Endothelial cell of umbilical vein (primary cell): ENCODE data around the gene DYDC2. TPM values are rescaled to one million over a fixed set of nuclear protein-coding genes. Genes with fewer than 3 reads are reported as not detected.

Experiments used
- BruUV-seq: library from RNA; stranded (reverse); fragments of 400-500 nt; replicated peaks from 2 replicates; lab custom pipeline; 2021; lab: Mats Ljungman, UMichigan
- CTCF ChIA-PET: fragments of 300-600, 350-600 bp; sonication (Branson Sonifier 250); formaldehyde crosslinking; loops from one replicate; lab custom pipeline; 2021; ENCODE audit warnings: antibody characterized with exemption, inconsistent platforms; lab: Charles Lee
- POLR2A ChIA-PET: fragments of 300-600, 350-600 bp; sonication (Branson Sonifier 250); formaldehyde crosslinking; loops from one replicate; lab custom pipeline; 2021; ENCODE audit warnings: antibody characterized with exemption, inconsistent platforms; lab: Charles Lee
- DNase-seq: peaks from one replicate; pipeline ENCODE4 v3.0.0-alpha.2; 2011; ENCODE audit warnings: low read depth, low spot score
- FAIRE-seq: peaks from 2 replicates; lab custom pipeline; 2011; peaks lifted over from hg19 to GRCh38; lab: Jason Lieb, UNC
- H2AFZ ChIP-seq: 2 replicates; pipeline ENCODE4 v1.6.0; 2012; ENCODE audit warnings: low read depth, low read length, control low read depth, inconsistent platforms
- H3K27ac ChIP-seq: 2 replicates; pipeline ENCODE4 v1.5.1; 2011; ENCODE audit warnings: low read depth, mild to moderate bottlenecking, control low read depth, low read length, moderate library complexity; ENCODE audit not compliant: insufficient read depth
- H3K27me3 ChIP-seq, 2 experiments: 2 replicates each; pipeline versions ENCODE4 v1.6.0 to v1.6.1; 2011; ENCODE audit warnings: low read length in 2 of 2, mixed read lengths in 1 of 2; ENCODE audit not compliant: control insufficient read depth in 2 of 2, insufficient read depth in 2 of 2
- H3K36me3 ChIP-seq, 2 experiments: 2 replicates in 1 of 2; 3 replicates in 1 of 2; pipeline ENCODE4 v1.5.1; 2011; ENCODE audit warnings: low read length in 2 of 2, mild to moderate bottlenecking in 1 of 2, moderate library complexity in 1 of 2; ENCODE audit not compliant: control insufficient read depth in 2 of 2, insufficient read depth in 2 of 2; ENCODE audit errors: extremely low read depth in 1 of 2
- H3K4me1 ChIP-seq: 3 replicates; pipeline ENCODE4 v1.5.1; 2011; ENCODE audit warnings: mild to moderate bottlenecking, low read length; ENCODE audit not compliant: control insufficient read depth, insufficient read depth; ENCODE audit errors: extremely low read depth
- H3K4me2 ChIP-seq: 2 replicates; pipeline ENCODE4 v1.6.1; 2011; ENCODE audit warnings: low read length, control low read depth, mixed read lengths; ENCODE audit not compliant: insufficient read depth
- H3K4me3 ChIP-seq, 3 experiments: fragments of 200-600 bp in 1 of 3; sonication (generic), shearing (Covaris generic) in 1 of 3; replicated peaks in 1 of 3; 2 replicates each; pipeline ENCODE4 v1.5.1; 2011 to 2016; ENCODE audit warnings: control low read depth in 3 of 3, low read length in 3 of 3, mild to moderate bottlenecking in 2 of 3, inconsistent platforms in 1 of 3, low read depth in 1 of 3, moderate library complexity in 1 of 3; ENCODE audit not compliant: insufficient read depth in 1 of 3
- H3K79me2 ChIP-seq: 2 replicates; pipeline ENCODE4 v1.6.0; 2012; ENCODE audit warnings: low read length, inconsistent platforms; ENCODE audit not compliant: control insufficient read depth, insufficient read depth
- H3K9ac ChIP-seq: replicated peaks from 2 replicates; pipeline ENCODE3; 2011; ENCODE audit warnings: low read length, control low read depth; ENCODE audit not compliant: insufficient read depth; ENCODE audit errors: extremely low read depth
- H3K9me1 ChIP-seq: replicated peaks from 3 replicates; pipeline ENCODE4 v1.6.0; 2011; ENCODE audit warnings: mild to moderate bottlenecking, low read length; ENCODE audit not compliant: control insufficient read depth, insufficient read depth; ENCODE audit errors: extremely low read depth
- H3K9me3 ChIP-seq: replicated peaks from 2 replicates; pipeline ENCODE4 v1.5.1; 2012; ENCODE audit warnings: low read length, inconsistent platforms; ENCODE audit not compliant: control insufficient read depth, insufficient read depth
- H4K20me1 ChIP-seq: replicated peaks from 2 replicates; pipeline ENCODE3; 2011; ENCODE audit warnings: mild to moderate bottlenecking, low read length; ENCODE audit not compliant: control insufficient read depth, insufficient read depth; ENCODE audit errors: extremely low read depth
- EZH2 ChIP-seq: IDR thresholded peaks from 2 replicates; pipeline ENCODE4 v1.6.1; 2012; ENCODE audit warnings: borderline replicate concordance, low read depth, mild to moderate bottlenecking, moderate library complexity, low read length, inconsistent platforms; ENCODE audit not compliant: severe bottlenecking
- GATA2 ChIP-seq: IDR thresholded peaks from 2 replicates; pipeline ENCODE4 v1.7.0; 2011; ENCODE audit warnings: low read depth, mild to moderate bottlenecking, moderate library complexity, mixed read lengths, low read length; ENCODE audit not compliant: insufficient read length, insufficient read depth
- JUN ChIP-seq: IDR thresholded peaks from 2 replicates; pipeline ENCODE4 v1.6.1; 2011; ENCODE audit warnings: borderline replicate concordance, low read depth; ENCODE audit not compliant: insufficient read length, insufficient read depth
- MYC ChIP-seq: IDR thresholded peaks from one replicate; pipeline ENCODE4 v1.6.1; 2011; ENCODE audit warnings: mild to moderate bottlenecking, low read depth, low read length
- POLR2A ChIP-seq: IDR thresholded peaks from 2 replicates; pipeline ENCODE4 v1.6.1; 2012; ENCODE audit warnings: low read depth, mild to moderate bottlenecking, control low read depth, low read length
- POLR2AphosphoS5 ChIP-seq: IDR thresholded peaks from 2 replicates; pipeline ENCODE4 v1.6.1; 2012; ENCODE audit warnings: low read depth, mild to moderate bottlenecking, control low read depth, low read length, moderate library complexity; ENCODE audit not compliant: insufficient read depth
- dilution Hi-C: fragments of 300-500 bp; cut with MboI; formaldehyde crosslinking; loops from one replicate; pipeline ENCODE4 v1.15.0; 2019; ENCODE audit warnings: low sequenced_read_pairs; ENCODE audit not compliant: extremely low pct_ligation_motif_present
- intact Hi-C: fragments of 100-400 bp; cut with micrococcal nuclease; formaldehyde crosslinking; loops from one replicate; pipeline ENCODE4 v1.10.0; 2022
- polyA plus RNA-seq, 4 experiments: library from polyadenylated mRNA; depleted of rRNA in 3 of 4; stranded (reverse) in 3 of 4; unstranded in 1 of 4; fragments of >200 nt; gene quantifications; 2 replicates each; pipeline versions ENCODE4 v1.2.1 to v1.2.3, GENCODE V29; 2011 to 2012; ENCODE audit warnings: missing spikeins in 1 of 4
- total RNA-seq: library from RNA; stranded (reverse); gene quantifications from 2 replicates; pipeline ENCODE4 v1.2.3, GENCODE V29; 2021
- TF ChIP-seq, protein P1 (sequence below): IDR thresholded peaks from 2 replicates; pipeline ENCODE4 v1.6.1; 2011; ENCODE audit not compliant: insufficient read depth, insufficient read length
- TF ChIP-seq, protein P2 (sequence below), 2 donors: IDR thresholded peaks; 1 replicate in 1 of 2; 2 replicates in 1 of 2; pipeline ENCODE4 v1.5.1; 2011; ENCODE audit warnings: low read length in 2 of 2, mild to moderate bottlenecking in 2 of 2, moderate library complexity in 2 of 2, control low read depth in 1 of 2, inconsistent platforms in 1 of 2, low read depth in 1 of 2; ENCODE audit not compliant: insufficient read depth in 1 of 2; ENCODE audit errors: extremely low read depth in 1 of 2

DYDC2 gene
- total and polyA plus RNA-seq, 2 donors (not counting 3 experiments of a cell fraction or from before 2014, with no cell fraction given): not detected

DNA sequence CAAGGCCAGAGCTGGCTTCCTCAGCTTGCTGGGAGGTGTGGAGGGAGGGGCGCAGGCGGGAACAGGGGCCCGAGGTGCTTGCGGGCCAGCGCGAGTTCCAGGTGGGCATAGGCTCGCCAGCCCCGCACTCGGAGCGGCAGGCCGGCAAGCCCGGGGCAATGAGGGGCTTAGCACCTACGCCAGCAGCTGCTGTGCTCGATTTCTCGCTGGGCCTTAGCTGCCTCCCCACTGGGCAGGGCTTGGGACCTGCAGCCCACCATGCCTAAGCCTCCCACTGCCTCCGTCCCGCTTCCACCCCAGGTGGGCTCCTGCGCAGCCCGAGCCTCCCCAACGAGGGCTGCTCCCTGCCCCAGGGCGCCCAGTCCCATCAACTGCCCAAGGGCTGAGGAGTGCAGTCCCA lies 41.2 kb upstream of the DYDC2 start:
- H4K20me1 ChIP-seq: no peaks in the 10 kb centered on the region
- DNase-seq (no peak), FAIRE-seq (no peak)
- no TSS peak for BruUV-seq
- H3K36me3 ChIP-seq: no peaks in the 10 kb centered on the region
- intact Hi-C loops (no loop called here), dilution Hi-C loops (no loop called here)
- peaks cover 0 to 2% of the 10 kb centered on the region in 2 experiments for H3K27me3 ChIP-seq
- H3K9me3 ChIP-seq: no peaks in the 10 kb centered on the region
- H3K9me1 ChIP-seq: no peaks in the 10 kb centered on the region
- no peak overlapping the region for H3K9ac ChIP-seq
- TF ChIP-seq POLR2A (no peak), EZH2 (no peak), POLR2AphosphoS5 (no peak), JUN (no peak), MYC (no peak), GATA2 (no peak)
- TF ChIP-seq, protein P1, sequence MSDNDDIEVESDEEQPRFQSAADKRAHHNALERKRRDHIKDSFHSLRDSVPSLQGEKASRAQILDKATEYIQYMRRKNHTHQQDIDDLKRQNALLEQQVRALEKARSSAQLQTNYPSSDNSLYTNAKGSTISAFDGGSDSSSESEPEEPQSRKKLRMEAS: no peak
- TF ChIP-seq, protein P2, sequence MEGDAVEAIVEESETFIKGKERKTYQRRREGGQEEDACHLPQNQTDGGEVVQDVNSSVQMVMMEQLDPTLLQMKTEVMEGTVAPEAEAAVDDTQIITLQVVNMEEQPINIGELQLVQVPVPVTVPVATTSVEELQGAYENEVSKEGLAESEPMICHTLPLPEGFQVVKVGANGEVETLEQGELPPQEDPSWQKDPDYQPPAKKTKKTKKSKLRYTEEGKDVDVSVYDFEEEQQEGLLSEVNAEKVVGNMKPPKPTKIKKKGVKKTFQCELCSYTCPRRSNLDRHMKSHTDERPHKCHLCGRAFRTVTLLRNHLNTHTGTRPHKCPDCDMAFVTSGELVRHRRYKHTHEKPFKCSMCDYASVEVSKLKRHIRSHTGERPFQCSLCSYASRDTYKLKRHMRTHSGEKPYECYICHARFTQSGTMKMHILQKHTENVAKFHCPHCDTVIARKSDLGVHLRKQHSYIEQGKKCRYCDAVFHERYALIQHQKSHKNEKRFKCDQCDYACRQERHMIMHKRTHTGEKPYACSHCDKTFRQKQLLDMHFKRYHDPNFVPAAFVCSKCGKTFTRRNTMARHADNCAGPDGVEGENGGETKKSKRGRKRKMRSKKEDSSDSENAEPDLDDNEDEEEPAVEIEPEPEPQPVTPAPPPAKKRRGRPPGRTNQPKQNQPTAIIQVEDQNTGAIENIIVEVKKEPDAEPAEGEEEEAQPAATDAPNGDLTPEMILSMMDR (IDR thresholded peaks at IDR 0.05; ENCODE audit: extremely low read depth in 1 of 2, insufficient read depth in 1 of 2, low read depth in 1 of 2, low read length in 2 of 2): no peak
- no peaks in the 10 kb centered on the region for H3K4me1 ChIP-seq
- POLR2A ChIA-PET: no interaction called here
- no peak overlapping the region for H3K4me3 ChIP-seq
- H2AFZ ChIP-seq: no peak overlapping the region
- CTCF ChIA-PET: no interaction called here
- no peak overlapping the region for H3K4me2 ChIP-seq
- no peaks in the 10 kb centered on the region for H3K79me2 ChIP-seq
- H3K27ac ChIP-seq: no peak overlapping the region
